HepG2 (cell line): ENCODE results near the gene CHID1. TPM values are rescaled to one million over a fixed set of nuclear protein-coding genes. Genes with fewer than 3 reads are reported as not detected.

ENCODE experiments used
- AGO2 ChIP-seq: fragments of 200-400 bp; formaldehyde crosslinking; optimal IDR thresholded peaks from 2 replicates; pipeline ENCODE3; 2017; ENCODE audit warnings: mild to moderate bottlenecking, low read depth, low read length, moderate library complexity
- CBX5 ChIP-seq: sonication (generic); formaldehyde crosslinking; IDR thresholded peaks from 2 replicates; pipeline ENCODE4 v1.4.0; 2020; ENCODE audit warnings: missing genetic modification reagents, borderline replicate concordance
- FOXA1 ChIP-seq, 2 experiments: fragments of 450-650 bp in 1 of 2; sonication (generic) in 1 of 2; formaldehyde crosslinking in 1 of 2; IDR thresholded peaks; 2 replicates each; pipeline versions ENCODE4 v1.4.0 to v1.6.1; 2016 to 2020; ENCODE audit warnings: missing genetic modification reagents in 1 of 2
- GPN1 ChIP-seq: sonication (generic); formaldehyde crosslinking; IDR thresholded peaks from 2 replicates; pipeline ENCODE4 v1.5.1; 2020; ENCODE audit warnings: missing genetic modification reagents, borderline replicate concordance
- LCORL ChIP-seq, 2 experiments: fragments of 450-650 bp in 1 of 2; sonication (generic) in 1 of 2; formaldehyde crosslinking in 1 of 2; IDR thresholded peaks; 2 replicates each; pipeline versions ENCODE4 v1.5.0 to v1.6.1; 2017 to 2020; ENCODE audit warnings: antibody characterized with exemption in 1 of 2, missing genetic modification reagents in 1 of 2
- MED8 ChIP-seq: sonication (generic); formaldehyde crosslinking; IDR thresholded peaks from 2 replicates; pipeline ENCODE4 v1.8.1; 2023; ENCODE audit warnings: mild to moderate bottlenecking, missing genetic modification reagents; ENCODE audit not compliant: insufficient replicate concordance
- MEF2D ChIP-seq: sonication (generic); formaldehyde crosslinking; IDR thresholded peaks from 2 replicates; pipeline ENCODE4 v1.5.1; 2020; ENCODE audit warnings: mild to moderate bottlenecking, missing genetic modification reagents
- POLR2AphosphoS2 ChIP-seq: IDR thresholded peaks from 2 replicates; pipeline ENCODE4 v1.6.1; 2011; ENCODE audit warnings: low read depth, low read length, improper control_type of control experiment
- ZNF501 ChIP-seq: sonication (generic); formaldehyde crosslinking; IDR thresholded peaks from 2 replicates; pipeline ENCODE4 v1.5.1; 2020; ENCODE audit warnings: mild to moderate bottlenecking, moderate library complexity, missing genetic modification reagents
- ZNF574 ChIP-seq: sonication (generic); formaldehyde crosslinking; IDR thresholded peaks from 2 replicates; pipeline ENCODE4 v1.4.0; 2020; ENCODE audit warnings: missing genetic modification reagents
- ZNF709 ChIP-seq: sonication (generic); formaldehyde crosslinking; IDR thresholded peaks from 2 replicates; pipeline ENCODE4 v1.5.0; 2020; ENCODE audit warnings: mild to moderate bottlenecking, missing genetic modification reagents
- ZNF720 ChIP-seq: sonication (generic); formaldehyde crosslinking; IDR thresholded peaks from 2 replicates; pipeline ENCODE4 v1.4.0; 2020; ENCODE audit warnings: missing genetic modification reagents
- ZZZ3 ChIP-seq: sonication (generic); formaldehyde crosslinking; IDR thresholded peaks from 2 replicates; pipeline ENCODE4 v1.4.0; 2020; ENCODE audit warnings: missing genetic modification reagents, mild to moderate bottlenecking, borderline replicate concordance
- polyA plus RNA-seq, 8 experiments: library from polyadenylated mRNA; depleted of rRNA in 3 of 8; stranded (reverse) in 7 of 8; unstranded in 1 of 8; fragments of >200 nt; fragmentation: Illumina TruSeq in 4 of 8; extraction: Trizol in 4 of 8; gene quantifications; 2 replicates each; pipeline versions ENCODE4 v1.2.1 to v1.2.3, GENCODE V29; 2011 to 2016; ENCODE audit warnings: low read depth in 4 of 8, missing spikeins in 1 of 8, mixed read lengths in 1 of 8; ENCODE audit not compliant: insufficient read depth in 1 of 8
- total RNA-seq, 5 experiments: library from RNA; depleted of rRNA; stranded (reverse); fragments of >200 nt; fragmentation: Illumina TruSeq; extraction: Trizol; gene quantifications; 2 replicates each; pipeline ENCODE4 v1.2.3, GENCODE V29; 2016; ENCODE audit warnings: low read depth in 1 of 5
- TF ChIP-seq, protein P1 (sequence below): sonication (generic); formaldehyde crosslinking; IDR thresholded peaks from 2 replicates; pipeline ENCODE4 v1.4.0; 2020; ENCODE audit warnings: mild to moderate bottlenecking, missing genetic modification reagents
- TF ChIP-seq, protein P2 (sequence below): sonication (generic); formaldehyde crosslinking; IDR thresholded peaks from 2 replicates; pipeline ENCODE4 v1.4.0; 2020; ENCODE audit warnings: mild to moderate bottlenecking, missing genetic modification reagents

Gene CHID1
- total and polyA plus RNA-seq, 2 of the 13 experiments (the other 11 are each of a cell fraction or from before 2014, with no cell fraction given): 65.1 to 93.6 TPM

DNA sequence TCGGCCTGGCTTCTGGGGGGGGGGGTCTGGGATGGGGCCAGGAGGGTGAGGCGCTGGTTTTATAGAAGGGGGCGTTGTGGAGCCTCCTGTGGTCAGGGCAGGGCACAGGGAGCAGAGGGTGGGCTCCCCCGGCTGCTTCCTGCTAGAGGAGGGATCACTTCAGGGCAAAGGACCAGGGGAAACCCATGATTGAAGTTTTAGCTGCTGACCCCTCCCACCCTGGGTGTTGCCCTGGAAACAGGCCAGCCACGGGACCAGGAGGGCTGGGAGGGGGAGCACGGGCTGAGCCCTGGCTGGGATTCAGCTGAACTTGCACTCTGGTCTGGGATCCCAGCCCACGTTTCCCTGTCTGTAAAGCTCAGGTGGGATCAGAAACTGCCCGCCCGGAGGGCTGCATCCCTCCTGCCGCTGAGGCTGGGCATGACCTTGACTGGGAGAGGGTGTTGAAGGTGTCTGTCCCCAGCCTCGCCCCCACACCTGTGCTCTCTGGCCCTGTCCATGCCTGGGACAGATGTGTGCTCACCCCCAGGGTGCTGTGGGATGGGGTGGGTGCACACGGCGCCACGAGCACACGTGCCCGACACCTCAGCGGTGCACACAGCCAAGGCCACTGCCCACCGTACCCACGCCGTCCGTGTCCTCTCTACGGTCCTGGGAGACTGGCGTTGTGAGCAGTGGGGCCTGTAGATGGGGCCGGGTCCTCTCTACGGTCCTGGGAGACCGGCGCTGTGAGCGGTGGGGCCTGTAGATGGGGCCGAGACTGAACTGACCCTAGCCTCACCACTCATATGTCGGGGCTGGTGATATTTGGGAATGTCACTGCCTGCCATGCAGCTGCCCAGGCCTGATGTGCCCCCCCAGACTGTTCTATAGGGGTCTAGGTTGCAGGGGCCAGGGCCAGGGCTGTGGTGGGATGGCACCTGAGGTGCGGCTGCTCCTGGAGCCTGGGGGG lies 65.6 kb downstream of the CHID1 start (continued):
- TF ChIP-seq, protein P1, sequence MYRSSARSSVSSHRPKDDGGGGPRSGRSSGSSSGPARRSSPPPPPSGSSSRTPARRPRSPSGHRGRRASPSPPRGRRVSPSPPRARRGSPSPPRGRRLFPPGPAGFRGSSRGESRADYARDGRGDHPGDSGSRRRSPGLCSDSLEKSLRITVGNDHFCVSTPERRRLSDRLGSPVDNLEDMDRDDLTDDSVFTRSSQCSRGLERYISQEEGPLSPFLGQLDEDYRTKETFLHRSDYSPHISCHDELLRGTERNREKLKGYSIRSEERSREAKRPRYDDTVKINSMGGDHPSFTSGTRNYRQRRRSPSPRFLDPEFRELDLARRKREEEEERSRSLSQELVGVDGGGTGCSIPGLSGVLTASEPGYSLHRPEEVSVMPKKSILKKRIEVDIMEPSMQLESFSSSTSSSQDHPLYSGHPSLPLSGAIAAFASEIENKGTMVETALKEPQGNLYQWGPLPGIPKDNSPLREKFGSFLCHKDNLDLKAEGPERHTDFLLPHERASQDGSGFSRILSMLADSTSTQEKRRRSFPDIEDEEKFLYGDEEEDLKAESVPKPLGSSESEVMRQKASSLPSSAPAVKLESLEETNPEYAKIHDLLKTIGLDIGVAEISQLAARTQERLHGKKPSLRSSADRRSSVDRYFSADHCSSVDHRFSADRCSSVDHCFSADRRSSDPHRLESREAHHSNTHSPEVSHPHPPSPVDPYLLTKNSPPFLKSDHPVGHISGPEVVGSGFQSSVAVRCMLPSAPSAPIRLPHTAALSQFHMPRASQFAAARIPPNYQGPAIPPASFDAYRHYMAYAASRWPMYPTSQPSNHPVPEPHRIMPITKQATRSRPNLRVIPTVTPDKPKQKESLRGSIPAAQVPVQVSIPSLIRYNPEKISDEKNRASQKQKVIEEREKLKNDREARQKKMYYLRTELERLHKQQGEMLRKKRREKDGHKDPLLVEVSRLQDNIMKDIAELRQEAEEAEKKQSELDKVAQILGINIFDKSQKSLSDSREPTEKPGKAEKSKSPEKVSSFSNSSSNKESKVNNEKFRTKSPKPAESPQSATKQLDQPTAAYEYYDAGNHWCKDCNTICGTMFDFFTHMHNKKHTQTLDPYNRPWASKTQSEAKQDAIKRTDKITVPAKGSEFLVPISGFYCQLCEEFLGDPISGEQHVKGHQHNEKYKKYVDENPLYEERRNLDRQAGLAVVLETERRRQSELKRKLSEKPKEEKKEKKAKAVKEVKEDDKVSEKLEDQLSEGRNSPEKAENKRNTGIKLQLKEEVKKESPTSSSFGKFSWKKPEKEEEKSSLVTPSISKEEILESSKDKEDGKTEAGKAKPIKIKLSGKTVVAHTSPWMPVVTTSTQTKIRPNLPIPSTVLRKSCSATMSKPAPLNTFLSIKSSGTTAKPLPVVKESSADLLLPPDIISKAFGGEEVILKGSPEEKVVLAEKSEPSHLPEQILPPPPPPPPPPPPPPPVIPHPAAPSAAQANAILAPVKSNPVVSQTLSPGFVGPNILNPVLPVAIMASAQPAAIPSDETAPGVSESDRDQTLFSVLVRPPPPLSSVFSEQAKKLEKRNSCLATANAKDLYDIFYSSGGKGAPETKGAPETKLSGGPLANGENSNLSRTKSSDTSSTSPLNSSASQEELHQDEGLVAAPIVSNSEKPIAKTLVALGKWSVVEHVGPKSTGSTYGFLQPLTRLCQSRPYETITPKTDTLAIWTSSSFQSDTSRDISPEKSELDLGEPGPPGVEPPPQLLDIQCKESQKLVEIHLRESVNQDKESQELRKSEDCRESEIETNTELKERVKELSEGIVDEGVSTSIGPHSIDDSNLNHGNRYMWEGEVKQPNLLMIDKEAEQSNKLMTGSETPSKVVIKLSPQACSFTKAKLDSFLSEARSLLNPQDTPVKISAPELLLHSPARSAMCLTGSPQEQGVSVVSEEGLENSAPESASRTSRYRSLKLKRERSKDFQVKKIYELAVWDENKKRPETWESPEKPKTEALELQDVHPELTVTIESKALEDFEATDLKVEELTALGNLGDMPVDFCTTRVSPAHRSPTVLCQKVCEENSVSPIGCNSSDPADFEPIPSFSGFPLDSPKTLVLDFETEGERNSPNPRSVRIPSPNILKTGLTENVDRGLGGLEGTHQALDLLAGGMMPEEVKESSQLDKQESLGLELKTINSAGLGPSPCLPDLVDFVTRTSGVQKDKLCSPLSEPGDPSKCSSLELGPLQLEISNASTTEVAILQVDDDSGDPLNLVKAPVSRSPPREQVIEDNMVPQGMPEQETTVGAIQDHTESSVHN (CRISPR knock-in tag): no peak
- TF ChIP-seq CBX5 (CRISPR knock-in tag) (peak; percentile 40; the same call in 1 of the 2 replicates), MEF2D (0 out of 2 replicates have a peak, but pooled peaks have one; percentile 63), LCORL (IDR thresholded peaks at IDR 0.05) (no peak), LCORL (CRISPR knock-in tag; IDR thresholded peaks at IDR 0.05) (no peak; the same call in 1 of the 2 replicates), GPN1 (CRISPR knock-in tag) (no peak), POLR2AphosphoS2 (no peak), FOXA1 (IDR thresholded peaks at IDR 0.05) (no peak), FOXA1 (CRISPR knock-in tag; IDR thresholded peaks at IDR 0.05) (no peak), ZNF501 (CRISPR knock-in tag) (0 out of 2 replicates have a peak, but pooled peaks have one; percentile 22), AGO2 (peak; percentile 12), ZNF709 (no peak), MED8 (no peak), ZNF720 (CRISPR knock-in tag) (no peak), ZZZ3 (CRISPR knock-in tag) (no peak), ZNF574 (CRISPR knock-in tag) (no peak; the same call in 1 of the 2 replicates)
- TF ChIP-seq, protein P2, sequence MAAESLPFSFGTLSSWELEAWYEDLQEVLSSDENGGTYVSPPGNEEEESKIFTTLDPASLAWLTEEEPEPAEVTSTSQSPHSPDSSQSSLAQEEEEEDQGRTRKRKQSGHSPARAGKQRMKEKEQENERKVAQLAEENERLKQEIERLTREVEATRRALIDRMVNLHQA (CRISPR knock-in tag): no peak
